ENCODE results near the gene VTI1A. TPM values are rescaled to one million over a fixed set of nuclear protein-coding genes. Genes with fewer than 3 reads are reported as not detected.

The VTI1A gene
- total and polyA plus RNA-seq, 2 of the 13 experiments (the other 11 are each of a cell fraction or from before 2014, with no cell fraction given) = 11.7 to 32.7 TPM

GRCh38 chr10:112769611-112770370 is 322.8 kb downstream of the VTI1A start:
- TF ChIP-seq YEATS4 (CRISPR knock-in tag; IDR thresholded peaks at IDR 0.05; ENCODE audit: borderline replicate concordance) (no peak), RAD21 (CRISPR knock-in tag; IDR thresholded peaks at IDR 0.05) (no peak), CENPBD1 (CRISPR knock-in tag; IDR thresholded peaks at IDR 0.05; ENCODE audit: borderline replicate concordance, low read depth) (no peak), HMGA1 (CRISPR knock-in tag; conservative IDR thresholded peaks at IDR 0.05) (no peak), ZKSCAN5 (CRISPR knock-in tag; IDR thresholded peaks at IDR 0.05) (no peak)
- TF ChIP-seq, protein P1, sequence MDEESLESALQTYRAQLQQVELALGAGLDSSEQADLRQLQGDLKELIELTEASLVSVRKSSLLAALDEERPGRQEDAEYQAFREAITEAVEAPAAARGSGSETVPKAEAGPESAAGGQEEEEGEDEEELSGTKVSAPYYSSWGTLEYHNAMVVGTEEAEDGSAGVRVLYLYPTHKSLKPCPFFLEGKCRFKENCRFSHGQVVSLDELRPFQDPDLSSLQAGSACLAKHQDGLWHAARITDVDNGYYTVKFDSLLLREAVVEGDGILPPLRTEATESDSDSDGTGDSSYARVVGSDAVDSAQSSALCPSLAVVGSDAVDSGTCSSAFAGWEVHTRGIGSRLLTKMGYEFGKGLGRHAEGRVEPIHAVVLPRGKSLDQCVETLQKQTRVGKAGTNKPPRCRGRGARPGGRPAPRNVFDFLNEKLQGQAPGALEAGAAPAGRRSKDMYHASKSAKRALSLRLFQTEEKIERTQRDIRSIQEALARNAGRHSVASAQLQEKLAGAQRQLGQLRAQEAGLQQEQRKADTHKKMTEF (CRISPR knock-in tag; IDR thresholded peaks at IDR 0.05) = no peak
- TF ChIP-seq, protein P2, sequence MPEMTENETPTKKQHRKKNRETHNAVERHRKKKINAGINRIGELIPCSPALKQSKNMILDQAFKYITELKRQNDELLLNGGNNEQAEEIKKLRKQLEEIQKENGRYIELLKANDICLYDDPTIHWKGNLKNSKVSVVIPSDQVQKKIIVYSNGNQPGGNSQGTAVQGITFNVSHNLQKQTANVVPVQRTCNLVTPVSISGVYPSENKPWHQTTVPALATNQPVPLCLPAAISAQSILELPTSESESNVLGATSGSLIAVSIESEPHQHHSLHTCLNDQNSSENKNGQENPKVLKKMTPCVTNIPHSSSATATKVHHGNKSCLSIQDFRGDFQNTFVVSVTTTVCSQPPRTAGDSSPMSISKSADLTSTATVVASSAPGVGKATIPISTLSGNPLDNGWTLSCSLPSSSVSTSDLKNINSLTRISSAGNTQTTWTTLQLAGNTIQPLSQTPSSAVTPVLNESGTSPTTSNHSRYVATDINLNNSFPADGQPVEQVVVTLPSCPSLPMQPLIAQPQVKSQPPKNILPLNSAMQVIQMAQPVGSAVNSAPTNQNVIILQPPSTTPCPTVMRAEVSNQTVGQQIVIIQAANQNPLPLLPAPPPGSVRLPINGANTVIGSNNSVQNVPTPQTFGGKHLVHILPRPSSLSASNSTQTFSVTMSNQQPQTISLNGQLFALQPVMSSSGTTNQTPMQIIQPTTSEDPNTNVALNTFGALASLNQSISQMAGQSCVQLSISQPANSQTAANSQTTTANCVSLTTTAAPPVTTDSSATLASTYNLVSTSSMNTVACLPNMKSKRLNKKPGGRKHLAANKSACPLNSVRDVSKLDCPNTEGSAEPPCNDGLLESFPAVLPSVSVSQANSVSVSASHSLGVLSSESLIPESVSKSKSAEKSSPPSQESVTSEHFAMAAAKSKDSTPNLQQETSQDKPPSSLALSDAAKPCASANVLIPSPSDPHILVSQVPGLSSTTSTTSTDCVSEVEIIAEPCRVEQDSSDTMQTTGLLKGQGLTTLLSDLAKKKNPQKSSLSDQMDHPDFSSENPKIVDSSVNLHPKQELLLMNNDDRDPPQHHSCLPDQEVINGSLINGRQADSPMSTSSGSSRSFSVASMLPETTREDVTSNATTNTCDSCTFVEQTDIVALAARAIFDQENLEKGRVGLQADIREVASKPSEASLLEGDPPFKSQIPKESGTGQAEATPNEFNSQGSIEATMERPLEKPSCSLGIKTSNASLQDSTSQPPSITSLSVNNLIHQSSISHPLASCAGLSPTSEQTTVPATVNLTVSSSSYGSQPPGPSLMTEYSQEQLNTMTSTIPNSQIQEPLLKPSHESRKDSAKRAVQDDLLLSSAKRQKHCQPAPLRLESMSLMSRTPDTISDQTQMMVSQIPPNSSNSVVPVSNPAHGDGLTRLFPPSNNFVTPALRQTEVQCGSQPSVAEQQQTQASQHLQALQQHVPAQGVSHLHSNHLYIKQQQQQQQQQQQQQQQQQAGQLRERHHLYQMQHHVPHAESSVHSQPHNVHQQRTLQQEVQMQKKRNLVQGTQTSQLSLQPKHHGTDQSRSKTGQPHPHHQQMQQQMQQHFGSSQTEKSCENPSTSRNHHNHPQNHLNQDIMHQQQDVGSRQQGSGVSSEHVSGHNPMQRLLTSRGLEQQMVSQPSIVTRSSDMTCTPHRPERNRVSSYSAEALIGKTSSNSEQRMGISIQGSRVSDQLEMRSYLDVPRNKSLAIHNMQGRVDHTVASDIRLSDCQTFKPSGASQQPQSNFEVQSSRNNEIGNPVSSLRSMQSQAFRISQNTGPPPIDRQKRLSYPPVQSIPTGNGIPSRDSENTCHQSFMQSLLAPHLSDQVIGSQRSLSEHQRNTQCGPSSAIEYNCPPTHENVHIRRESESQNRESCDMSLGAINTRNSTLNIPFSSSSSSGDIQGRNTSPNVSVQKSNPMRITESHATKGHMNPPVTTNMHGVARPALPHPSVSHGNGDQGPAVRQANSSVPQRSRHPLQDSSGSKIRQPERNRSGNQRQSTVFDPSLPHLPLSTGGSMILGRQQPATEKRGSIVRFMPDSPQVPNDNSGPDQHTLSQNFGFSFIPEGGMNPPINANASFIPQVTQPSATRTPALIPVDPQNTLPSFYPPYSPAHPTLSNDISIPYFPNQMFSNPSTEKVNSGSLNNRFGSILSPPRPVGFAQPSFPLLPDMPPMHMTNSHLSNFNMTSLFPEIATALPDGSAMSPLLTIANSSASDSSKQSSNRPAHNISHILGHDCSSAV (CRISPR knock-in tag; IDR thresholded peaks at IDR 0.05; ENCODE audit: borderline replicate concordance) = no peak
- TF ChIP-seq, protein P3, sequence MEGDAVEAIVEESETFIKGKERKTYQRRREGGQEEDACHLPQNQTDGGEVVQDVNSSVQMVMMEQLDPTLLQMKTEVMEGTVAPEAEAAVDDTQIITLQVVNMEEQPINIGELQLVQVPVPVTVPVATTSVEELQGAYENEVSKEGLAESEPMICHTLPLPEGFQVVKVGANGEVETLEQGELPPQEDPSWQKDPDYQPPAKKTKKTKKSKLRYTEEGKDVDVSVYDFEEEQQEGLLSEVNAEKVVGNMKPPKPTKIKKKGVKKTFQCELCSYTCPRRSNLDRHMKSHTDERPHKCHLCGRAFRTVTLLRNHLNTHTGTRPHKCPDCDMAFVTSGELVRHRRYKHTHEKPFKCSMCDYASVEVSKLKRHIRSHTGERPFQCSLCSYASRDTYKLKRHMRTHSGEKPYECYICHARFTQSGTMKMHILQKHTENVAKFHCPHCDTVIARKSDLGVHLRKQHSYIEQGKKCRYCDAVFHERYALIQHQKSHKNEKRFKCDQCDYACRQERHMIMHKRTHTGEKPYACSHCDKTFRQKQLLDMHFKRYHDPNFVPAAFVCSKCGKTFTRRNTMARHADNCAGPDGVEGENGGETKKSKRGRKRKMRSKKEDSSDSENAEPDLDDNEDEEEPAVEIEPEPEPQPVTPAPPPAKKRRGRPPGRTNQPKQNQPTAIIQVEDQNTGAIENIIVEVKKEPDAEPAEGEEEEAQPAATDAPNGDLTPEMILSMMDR (CRISPR knock-in tag; IDR thresholded peaks at IDR 0.05) = no peak
- Histone ChIP-seq H3K79me2 (ENCODE audit: insufficient read depth, low read length) (no peaks in the 10 kb centered on the region), H3K4me1 (ENCODE audit: insufficient read depth, low read length) (peaks cover 22% of the 10 kb centered on the region), H3K27ac (ENCODE audit: extremely low read length, insufficient read depth, low read length) (no peak overlapping the region), H2AFZ (ENCODE audit: low read length) (no peak overlapping the region), H3K4me3 (replicated peaks in 1 of 3; ENCODE audit: insufficient read depth in 1 of 3, low read depth in 2 of 3, low read length in 3 of 3) (no peak overlapping the region), H3K27me3 (ENCODE audit: control insufficient read depth in 1 of 2, insufficient read depth in 2 of 2, low read length in 2 of 2) (no peaks in the 10 kb centered on the region), H3K9me3 (ENCODE audit: low read length) (no peaks in the 10 kb centered on the region), H4K20me1 (ENCODE audit: insufficient read depth, low read length) (no peaks in the 10 kb centered on the region), H3K9ac (ENCODE audit: insufficient read depth, low read depth, low read length) (no peak overlapping the region), H3K36me3 (replicated peaks in 1 of 2; ENCODE audit: control insufficient read depth in 1 of 2, insufficient read depth in 2 of 2, low read length in 2 of 2) (no peaks in the 10 kb centered on the region), H3K4me2 (ENCODE audit: low read depth, low read length) (no peak overlapping the region)
- DNase-seq (ENCODE audit: low spot score) (no peak), FAIRE-seq (no peak), ATAC-seq (no peak)
- intact Hi-C loops (cut with micrococcal nuclease; ENCODE audit: unreplicated experiment) (no loop called here), in situ Hi-C loops (cut with HindIII; ENCODE audit: extremely low pct_ligation_motif_present, low pct_unique_long_range_greater_than_20kb) (no loop called here)
- CTCF ChIA-PET (ENCODE audit: low intra/inter-chr PET ratio, low total read pairs) = no interaction called here
- BruUV-seq (replicated peaks) = no TSS peak
- WGBS (ENCODE audit: low lambda C conversion rate) = 93% methylated on average over 6 of the region's 6 CpGs
- POLR2A ChIA-PET = no interaction called here

Measured in HepG2 (cell line).